DND-41 (cell line): ENCODE results near the gene PTPRJ.

Experiments
- ATAC-seq: fragments of 200-7000 bp; cut with Tn5 transposase; 3 replicates; pipeline ENCODE4 v1.9.1; 2021; ENCODE audit warnings: low read depth; ENCODE audit not compliant: insufficient read depth
- DNase-seq: peaks from one replicate; pipeline ENCODE4 v3.0.0-alpha.2; 2020
- H2AFZ ChIP-seq: 2 replicates; pipeline ENCODE4 v1.6.0; 2012; ENCODE audit warnings: low read depth, low read length
- H3K27ac ChIP-seq: 2 replicates; pipeline ENCODE4 v1.5.1; 2012; ENCODE audit warnings: low read length, inconsistent platforms
- H3K27me3 ChIP-seq: fragments of 200-600 bp; sonication (generic); 2 replicates; pipeline ENCODE4 v1.6.0; 2012; ENCODE audit warnings: low read length, mild to moderate bottlenecking, inconsistent platforms; ENCODE audit not compliant: insufficient read depth, poor library complexity
- H3K36me3 ChIP-seq: 2 replicates; pipeline ENCODE4 v1.5.1; 2012; ENCODE audit warnings: low read length, inconsistent platforms; ENCODE audit not compliant: insufficient read depth
- H3K4me1 ChIP-seq: 2 replicates; pipeline ENCODE4 v1.5.1; 2012; ENCODE audit warnings: mild to moderate bottlenecking, low read length; ENCODE audit not compliant: insufficient read depth
- H3K4me2 ChIP-seq: 2 replicates; pipeline ENCODE4 v1.6.0; 2012; ENCODE audit warnings: mild to moderate bottlenecking, moderate library complexity, low read length, inconsistent platforms; ENCODE audit not compliant: insufficient read depth
- H3K4me3 ChIP-seq, 2 experiments: fragments of 200-600 bp in 1 of 2; shearing (Covaris generic) in 1 of 2; 2 replicates each; pipeline ENCODE4 v1.5.1; 2012 to 2016; ENCODE audit warnings: inconsistent platforms in 2 of 2, low read length in 2 of 2, mild to moderate bottlenecking in 2 of 2, low read depth in 1 of 2, moderate library complexity in 1 of 2
- H3K79me2 ChIP-seq: 2 replicates; pipeline ENCODE4 v1.6.0; 2012; ENCODE audit warnings: low read length, inconsistent platforms; ENCODE audit not compliant: insufficient read depth
- H3K9ac ChIP-seq: 2 replicates; pipeline ENCODE4 v1.6.0; 2012; ENCODE audit warnings: low read depth, mild to moderate bottlenecking, inconsistent platforms, low read length, moderate library complexity
- H3K9me3 ChIP-seq: 2 replicates; pipeline ENCODE4 v1.5.1; 2012; ENCODE audit warnings: low read length, moderate library complexity, mild to moderate bottlenecking, inconsistent platforms; ENCODE audit not compliant: insufficient read depth, severe bottlenecking
- H4K20me1 ChIP-seq: 2 replicates; pipeline ENCODE4 v1.6.0; 2012; ENCODE audit warnings: low read length; ENCODE audit not compliant: insufficient read depth
- EZH2 ChIP-seq: IDR thresholded peaks from 3 replicates; pipeline ENCODE4 v1.6.1; 2012; ENCODE audit warnings: borderline replicate concordance, low read depth, mild to moderate bottlenecking, moderate library complexity, low read length, inconsistent platforms; ENCODE audit not compliant: severe bottlenecking
- TF ChIP-seq, protein P1 (sequence below): IDR thresholded peaks from 2 replicates; pipeline ENCODE4 v1.5.1; 2012; ENCODE audit warnings: borderline replicate concordance, low read length, moderate library complexity, mild to moderate bottlenecking; ENCODE audit not compliant: poor library complexity, severe bottlenecking; ENCODE audit errors: extremely low read depth

Gene PTPRJ

DNA sequence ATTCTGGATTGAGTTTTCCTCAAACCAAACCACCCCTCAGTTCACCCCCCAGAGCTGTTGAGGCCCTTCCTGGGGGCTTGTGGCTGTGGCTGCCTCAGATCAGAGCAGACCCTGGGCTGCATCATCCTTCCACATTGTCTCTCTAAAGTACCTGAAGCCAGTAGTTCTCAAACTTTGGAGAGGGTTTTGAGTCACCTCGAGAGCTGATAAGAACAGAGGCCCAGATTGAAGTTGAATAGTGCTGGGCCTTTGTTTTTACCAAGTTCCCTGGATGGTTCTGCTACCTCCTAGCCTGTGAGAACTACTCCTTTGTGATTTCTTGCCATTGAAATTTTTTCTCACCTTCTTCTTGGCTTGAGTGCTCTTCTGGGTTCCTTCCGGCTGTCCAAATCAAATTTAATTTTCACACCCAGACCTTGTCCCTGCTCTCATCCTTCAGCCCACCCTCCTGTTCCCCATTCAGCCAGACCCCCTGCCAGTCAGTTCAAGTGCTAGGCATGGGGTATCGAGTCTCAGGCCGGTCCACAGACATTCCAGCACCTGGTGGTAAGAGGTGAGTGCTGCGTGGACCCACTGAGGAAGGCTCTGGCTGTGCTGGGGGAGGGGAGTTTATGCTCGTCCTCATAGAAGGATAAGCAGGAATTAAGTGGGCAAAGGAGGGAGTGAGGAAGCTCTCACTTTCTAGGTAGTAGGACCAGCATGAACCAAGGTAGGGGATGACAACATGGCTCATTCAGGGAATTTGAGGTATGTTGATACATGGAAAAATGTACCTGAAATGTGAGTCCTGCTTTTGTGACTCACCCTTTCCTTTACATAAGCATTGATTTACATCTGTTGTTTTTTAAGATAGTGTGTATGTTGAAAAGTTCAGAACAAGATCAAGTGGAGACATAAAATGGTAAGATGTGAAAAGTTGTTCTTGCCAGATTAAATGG is 116.5 kb downstream of the PTPRJ start:
- H3K4me2 ChIP-seq: no peak overlapping the region
- H3K4me3 ChIP-seq: no peak overlapping the region
- no peaks in the 10 kb centered on the region for H3K36me3 ChIP-seq
- H3K9ac ChIP-seq: no peak overlapping the region
- TF ChIP-seq EZH2: no peak
- TF ChIP-seq, protein P1, sequence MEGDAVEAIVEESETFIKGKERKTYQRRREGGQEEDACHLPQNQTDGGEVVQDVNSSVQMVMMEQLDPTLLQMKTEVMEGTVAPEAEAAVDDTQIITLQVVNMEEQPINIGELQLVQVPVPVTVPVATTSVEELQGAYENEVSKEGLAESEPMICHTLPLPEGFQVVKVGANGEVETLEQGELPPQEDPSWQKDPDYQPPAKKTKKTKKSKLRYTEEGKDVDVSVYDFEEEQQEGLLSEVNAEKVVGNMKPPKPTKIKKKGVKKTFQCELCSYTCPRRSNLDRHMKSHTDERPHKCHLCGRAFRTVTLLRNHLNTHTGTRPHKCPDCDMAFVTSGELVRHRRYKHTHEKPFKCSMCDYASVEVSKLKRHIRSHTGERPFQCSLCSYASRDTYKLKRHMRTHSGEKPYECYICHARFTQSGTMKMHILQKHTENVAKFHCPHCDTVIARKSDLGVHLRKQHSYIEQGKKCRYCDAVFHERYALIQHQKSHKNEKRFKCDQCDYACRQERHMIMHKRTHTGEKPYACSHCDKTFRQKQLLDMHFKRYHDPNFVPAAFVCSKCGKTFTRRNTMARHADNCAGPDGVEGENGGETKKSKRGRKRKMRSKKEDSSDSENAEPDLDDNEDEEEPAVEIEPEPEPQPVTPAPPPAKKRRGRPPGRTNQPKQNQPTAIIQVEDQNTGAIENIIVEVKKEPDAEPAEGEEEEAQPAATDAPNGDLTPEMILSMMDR: no peak
- H3K27ac ChIP-seq: no peak overlapping the region
- no peaks in the 10 kb centered on the region for H3K27me3 ChIP-seq
- ATAC-seq (no peak), DNase-seq (no peak)
- H3K4me1 ChIP-seq: no peaks in the 10 kb centered on the region
- no peak overlapping the region for H2AFZ ChIP-seq
- H3K9me3 ChIP-seq: no peaks in the 10 kb centered on the region
- H4K20me1 ChIP-seq: no peaks in the 10 kb centered on the region
- H3K79me2 ChIP-seq: no peaks in the 10 kb centered on the region

DNA sequence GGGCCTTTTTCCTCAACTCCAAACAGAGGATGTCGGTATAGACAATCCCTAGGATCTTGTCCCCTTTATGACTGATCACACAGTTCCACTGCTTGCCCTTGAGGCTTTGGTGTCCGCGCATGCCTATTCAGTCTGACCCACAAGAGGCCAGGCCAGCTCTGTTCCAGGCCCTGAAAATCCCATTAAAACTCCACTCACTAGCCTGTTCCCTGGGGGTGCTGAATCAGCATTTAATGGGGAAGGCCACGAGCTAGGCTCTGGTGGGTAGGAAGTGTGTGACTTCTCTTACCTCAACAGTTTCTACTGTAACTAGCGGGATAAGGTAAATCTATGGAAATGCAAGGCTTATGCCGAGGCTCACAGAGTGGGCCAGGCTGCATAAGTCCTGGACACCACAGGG is 117.7 kb downstream of the PTPRJ start:
- no peak overlapping the region for H3K4me2 ChIP-seq
- no peak overlapping the region for H3K27ac ChIP-seq
- no peak overlapping the region for H3K9ac ChIP-seq
- H3K9me3 ChIP-seq: no peaks in the 10 kb centered on the region
- H3K4me3 ChIP-seq: no peak overlapping the region
- H3K36me3 ChIP-seq: no peaks in the 10 kb centered on the region
- no peaks in the 10 kb centered on the region for H3K27me3 ChIP-seq
- H3K4me1 ChIP-seq: no peaks in the 10 kb centered on the region
- H2AFZ ChIP-seq: no peak overlapping the region
- no peaks in the 10 kb centered on the region for H3K79me2 ChIP-seq
- ATAC-seq (no peak), DNase-seq (no peak)
- TF ChIP-seq EZH2: no peak
- TF ChIP-seq, protein P1: no peak
- no peaks in the 10 kb centered on the region for H4K20me1 ChIP-seq

DNA sequence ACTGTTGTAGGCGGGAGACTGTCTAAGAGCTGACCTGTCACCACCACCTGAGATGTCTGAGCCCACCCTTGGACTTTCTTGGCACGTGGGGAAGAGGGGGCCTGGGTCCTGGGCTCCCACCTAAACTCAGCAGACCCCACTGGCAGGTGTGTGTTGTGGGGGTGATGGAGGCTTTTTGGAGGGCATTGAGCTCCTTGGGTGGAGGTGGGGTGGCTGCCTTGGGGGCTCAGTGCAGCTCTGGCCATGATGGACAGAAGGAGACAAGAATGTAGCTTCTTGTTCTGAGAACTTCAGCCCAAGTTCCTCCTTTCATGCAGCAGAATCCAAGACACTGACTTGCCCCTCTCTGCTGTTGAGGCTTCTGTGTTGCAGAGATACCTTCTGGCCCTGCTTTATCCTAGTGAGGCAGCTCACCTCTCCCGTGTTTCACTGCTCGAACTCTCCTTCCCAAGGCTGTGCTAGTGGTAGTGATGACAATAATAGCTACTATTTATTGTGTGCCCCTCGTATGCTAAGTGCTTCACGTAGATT is 119.6 kb downstream of the PTPRJ start:
- H4K20me1 ChIP-seq: no peaks in the 10 kb centered on the region
- ATAC-seq: no peak
- no peaks in the 10 kb centered on the region for H3K79me2 ChIP-seq
- H3K27ac ChIP-seq: no peak overlapping the region
- H3K4me2 ChIP-seq: no peak overlapping the region
- no peaks in the 10 kb centered on the region for H3K9me3 ChIP-seq
- H2AFZ ChIP-seq: no peak overlapping the region
- no peak overlapping the region for H3K4me3 ChIP-seq
- no peaks in the 10 kb centered on the region for H3K4me1 ChIP-seq
- H3K9ac ChIP-seq: no peak overlapping the region
- TF ChIP-seq, protein P1: no peak
- TF ChIP-seq EZH2: no peak
- H3K27me3 ChIP-seq: no peaks in the 10 kb centered on the region
- no peak for DNase-seq
- H3K36me3 ChIP-seq: no peaks in the 10 kb centered on the region
